ENCODE measurements around the gene CABP5. TPM values are rescaled to one million over a fixed set of nuclear protein-coding genes. Genes with fewer than 3 reads are reported as not detected.

CABP5 gene
- total and polyA plus RNA-seq, 9 donors, result not detected

- no peak for TF ChIP-seq CTCF (IDR thresholded peaks at IDR 0.05)
- TF ChIP-seq POLR2A (IDR thresholded peaks at IDR 0.05), result no peak
- TF ChIP-seq EP300 (IDR thresholded peaks at IDR 0.05), result no peak
- DNase-seq, result no peak
- no peaks in the 10 kb centered on the region for H3K9me3 ChIP-seq
- no peaks in the 10 kb centered on the region for H3K36me3 ChIP-seq
- H3K4me1 ChIP-seq (ENCODE audit: insufficient read depth), result no peaks in the 10 kb centered on the region
- H3K27me3 ChIP-seq, result no peaks in the 10 kb centered on the region
- no peak overlapping the region for H3K4me3 ChIP-seq
- intact Hi-C loops (cut with DNase I), result no loop called here
- H3K27ac ChIP-seq, result no peak overlapping the region
- WGBS, 3 donors, result 78 to 86% (median 85%) methylated on average over 3 of the region's 3 CpGs
Observed at GRCh38 chr19:48023518-48023917, 20.4 kb downstream of the CABP5 start.

GRCh38 chr19:48023011-48023410, 20.9 kb downstream of the CABP5 start:
- H3K27me3 ChIP-seq, result no peaks in the 10 kb centered on the region
- H3K4me1 ChIP-seq (ENCODE audit: insufficient read depth), result no peaks in the 10 kb centered on the region
- intact Hi-C loops (cut with DNase I), result no loop called here
- no peak overlapping the region for H3K27ac ChIP-seq
- DNase-seq, result no peak
- TF ChIP-seq EP300 (IDR thresholded peaks at IDR 0.05), result no peak
- H3K36me3 ChIP-seq, result no peaks in the 10 kb centered on the region
- WGBS, 3 donors, result 64 to 74% (median 70%) methylated on average over 2 of the region's 2 CpGs
- no peaks in the 10 kb centered on the region for H3K9me3 ChIP-seq
- H3K4me3 ChIP-seq, result no peak overlapping the region

- Histone ChIP-seq H3K4me1 (ENCODE audit: insufficient read depth) (no peaks in the 10 kb centered on the region), H3K36me3 (no peaks in the 10 kb centered on the region), H3K9me3 (no peaks in the 10 kb centered on the region), H3K4me3 (no peak overlapping the region), H3K27ac (no peak overlapping the region), H3K27me3 (no peaks in the 10 kb centered on the region)
- WGBS, 3 donors, result 72 to 83% (median 82%) methylated on average over 3 of the region's 3 CpGs
- intact Hi-C loops (cut with DNase I), result no loop called here
- TF ChIP-seq POLR2A (IDR thresholded peaks at IDR 0.05) (no peak), CTCF (IDR thresholded peaks at IDR 0.05) (no peak), EP300 (IDR thresholded peaks at IDR 0.05) (no peak)
- no peak for DNase-seq
Observed at GRCh38 chr19:48020686-48021085, 23.2 kb downstream of the CABP5 start.

GRCh38 chr19:48010932-48011758, 32.7 kb downstream of the CABP5 start:
- no peak overlapping the region for H3K4me3 ChIP-seq
- DNase-seq, result no peak
- intact Hi-C loops (cut with DNase I), result no loop called here
- H3K9me3 ChIP-seq, result no peaks in the 10 kb centered on the region
- no peaks in the 10 kb centered on the region for H3K27me3 ChIP-seq
- 91% methylated on average over 11 of the region's 11 CpGs for WGBS, 3 donors
- H3K27ac ChIP-seq, result no peak overlapping the region
- H3K4me1 ChIP-seq (ENCODE audit: insufficient read depth), result no peaks in the 10 kb centered on the region
- H3K36me3 ChIP-seq, result no peaks in the 10 kb centered on the region
- TF ChIP-seq POLR2A (IDR thresholded peaks at IDR 0.05) (no peak), CTCF (IDR thresholded peaks at IDR 0.05) (no peak), EP300 (IDR thresholded peaks at IDR 0.05) (no peak)

- 70 to 85% (median 74%) methylated on average over 6 of the region's 6 CpGs for WGBS, 3 donors
- Histone ChIP-seq H3K27ac (no peak overlapping the region), H3K4me3 (no peak overlapping the region), H3K4me1 (ENCODE audit: insufficient read depth) (no peaks in the 10 kb centered on the region), H3K27me3 (no peaks in the 10 kb centered on the region), H3K9me3 (no peaks in the 10 kb centered on the region), H3K36me3 (no peaks in the 10 kb centered on the region)
- intact Hi-C loops (cut with DNase I), result no loop called here
- TF ChIP-seq CTCF (IDR thresholded peaks at IDR 0.05), result no peak
- no peak for TF ChIP-seq EP300 (IDR thresholded peaks at IDR 0.05)
- no peak for TF ChIP-seq POLR2A (IDR thresholded peaks at IDR 0.05)
- DNase-seq, result no peak
Observed at GRCh38 chr19:48006762-48007161, 37.1 kb downstream of the CABP5 start.
